NCI-H2227 treated with DMSO at 0.1 percent for 48 hours (cell line): ENCODE results near the gene FAM169A.
A peak's percentile ranks its signal among the peaks of the same experiment; 100 is the strongest.
"Not testable (repeated sequence)": the region's sequence is repeated elsewhere in the genome, so short reads cannot be mapped to it uniquely, and the experiment has no call there.

Source experiments
- DNase-seq: peaks from one replicate; lab custom pipeline; 2025; lab: John Stamatoyannopoulos, UW

Gene FAM169A

DNA sequence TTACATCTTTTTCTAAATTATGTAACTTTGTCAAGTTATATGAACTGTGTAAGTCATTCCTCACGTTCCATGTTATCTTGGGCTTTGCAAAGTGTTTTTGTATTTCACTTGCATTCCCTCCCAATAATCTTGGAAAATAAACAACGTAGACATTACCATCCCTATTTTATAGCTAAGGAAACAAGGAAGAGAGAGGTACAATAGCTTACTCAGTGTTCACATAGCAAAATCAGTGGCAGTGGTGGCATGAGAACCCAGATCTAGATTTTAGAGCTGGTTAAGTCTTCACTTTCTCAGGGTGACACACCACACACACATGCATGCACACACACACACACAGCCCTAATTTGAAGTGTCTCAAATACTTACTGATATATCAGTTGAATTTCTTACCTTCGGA lies 65.0 kb downstream of the FAM169A start:
- DNase-seq = no peak

DNA sequence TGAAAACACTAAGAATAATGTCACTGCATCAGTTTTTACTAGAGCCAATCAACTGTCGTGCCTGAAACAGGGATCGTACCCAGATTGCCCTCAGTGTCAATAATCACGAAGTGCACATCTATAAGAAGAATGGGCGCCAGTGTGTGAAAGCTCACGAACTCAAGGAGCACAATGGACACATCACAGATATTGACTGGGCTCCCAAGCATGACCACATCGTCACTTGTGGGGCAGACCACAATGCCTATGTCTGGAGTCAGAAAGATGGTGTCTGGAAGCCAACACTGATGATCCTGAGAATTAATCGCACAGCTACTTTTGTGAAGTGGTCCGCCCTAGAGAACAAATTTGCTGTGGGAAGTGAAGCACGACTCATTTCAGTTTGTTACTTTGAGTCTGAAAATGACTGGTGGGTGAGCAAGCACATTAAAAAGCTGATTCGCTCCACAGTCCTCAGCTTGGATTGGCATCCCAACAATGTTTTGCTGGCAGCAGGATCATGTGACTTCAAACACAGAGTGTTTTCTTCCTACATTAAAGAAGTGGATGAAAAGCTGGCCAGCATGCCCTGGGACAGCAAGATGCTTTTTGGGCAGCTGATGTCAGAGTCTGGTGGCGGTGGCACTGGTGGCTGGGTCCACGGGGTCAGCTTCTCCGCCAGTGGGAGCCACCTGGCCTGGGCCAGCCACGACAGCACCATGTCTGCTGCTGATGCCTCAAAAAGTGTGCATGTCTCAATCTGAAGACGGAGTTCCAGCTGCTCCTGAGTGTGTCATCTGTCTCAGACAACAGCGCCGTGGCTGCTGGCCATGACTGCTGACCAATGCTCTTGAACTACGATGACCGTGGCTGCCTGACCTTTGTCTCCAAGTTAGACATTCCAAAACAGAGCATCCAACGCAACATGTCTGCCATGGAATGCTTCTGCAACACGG lies 66.9 kb downstream of the FAM169A start:
- DNase-seq = no peak

DNA sequence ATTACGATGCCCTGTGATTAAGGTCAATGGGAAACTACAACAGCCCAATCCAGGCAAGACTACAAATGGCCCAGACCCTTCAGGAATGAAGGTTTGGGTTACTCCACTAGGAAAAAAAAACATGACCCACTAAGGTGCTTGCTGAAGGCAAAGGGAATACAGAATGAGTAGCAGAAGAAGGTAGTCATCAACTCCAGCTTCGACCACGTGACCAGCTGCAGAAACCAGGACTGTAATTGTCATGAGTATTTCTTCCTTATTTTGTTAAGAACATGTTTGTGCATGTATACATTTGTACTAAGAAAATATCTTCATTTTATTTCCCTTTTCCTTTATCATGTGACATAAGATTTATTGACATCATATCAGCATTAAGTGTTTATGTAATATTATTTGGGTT lies 74.5 kb downstream of the FAM169A start:
- DNase-seq = not testable (repeated sequence)

DNA sequence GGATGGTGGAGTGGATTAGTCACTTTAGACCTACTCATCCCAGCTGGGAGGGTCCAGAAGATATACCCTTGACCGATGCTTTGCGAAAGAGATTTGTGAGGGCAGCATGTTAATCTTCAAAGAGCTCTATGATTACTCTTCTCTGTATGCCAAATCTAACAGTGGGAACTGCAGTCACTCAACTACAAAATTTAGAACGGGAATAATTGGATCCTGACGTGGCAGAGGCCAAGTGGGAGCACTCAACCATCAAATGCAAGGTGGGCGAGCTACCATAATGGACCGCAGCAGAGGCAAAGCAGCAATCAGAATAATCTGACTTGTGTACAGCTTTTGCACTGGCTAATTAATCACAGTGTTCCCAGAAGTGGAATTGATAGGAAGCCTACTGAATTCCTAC lies 78.8 kb downstream of the FAM169A start:
- no peak for DNase-seq

DNA sequence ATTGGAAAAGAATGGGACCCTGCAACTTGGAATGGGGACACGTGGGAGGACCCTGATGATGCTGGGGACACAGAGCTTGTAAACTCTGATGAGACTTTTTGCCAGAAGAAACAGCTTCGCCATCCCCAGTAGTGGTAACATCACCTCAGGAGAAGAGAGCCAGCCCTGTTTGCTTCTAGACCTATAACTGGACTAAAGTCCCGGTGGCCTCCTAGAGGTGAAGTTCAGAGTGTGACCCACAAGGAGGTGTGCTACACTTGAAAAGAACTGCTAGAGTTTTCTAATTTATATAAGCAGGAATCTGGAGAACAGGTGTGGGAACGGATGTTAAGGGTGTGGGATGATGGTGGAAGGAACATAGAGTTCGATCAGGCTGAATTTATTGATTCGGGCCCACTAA lies 79.3 kb downstream of the FAM169A start:
- no peak for DNase-seq

DNA sequence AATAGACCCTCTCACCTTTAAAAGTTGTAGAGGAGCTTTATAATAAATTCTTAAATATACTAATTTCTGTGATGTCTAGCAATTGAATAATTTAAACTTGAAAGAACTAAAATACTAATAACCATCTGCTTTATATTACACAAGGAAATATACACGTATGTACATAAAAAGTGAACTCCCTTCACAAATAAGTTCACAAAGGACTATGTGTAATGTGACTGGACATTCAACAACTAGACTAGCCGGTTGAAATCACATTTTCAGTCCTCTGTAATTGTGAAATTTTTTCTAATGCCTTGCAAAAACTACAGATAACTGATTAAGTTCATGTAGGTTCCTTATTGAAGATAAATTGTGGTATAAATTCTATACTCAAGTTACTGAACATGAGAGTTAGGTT lies 87.6 kb downstream of the FAM169A start:
- no peak for DNase-seq

DNA sequence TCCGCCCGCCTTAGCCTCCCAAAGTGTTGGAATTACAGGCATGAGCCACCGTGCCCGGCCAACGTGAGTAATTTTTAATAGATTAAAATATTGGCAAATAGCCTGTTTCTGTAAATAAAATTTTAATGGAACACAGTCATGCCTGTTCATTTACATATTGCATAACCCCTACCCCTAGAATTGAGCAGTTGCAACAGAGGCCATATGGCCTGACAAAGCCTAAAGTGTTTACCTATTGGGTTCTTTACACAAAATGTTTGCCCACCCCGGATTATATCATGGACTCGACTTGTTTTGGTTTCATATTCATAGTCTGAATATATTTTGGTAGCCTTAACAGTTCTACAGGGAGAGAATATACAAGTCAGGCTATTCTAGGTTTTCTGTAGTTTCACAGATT lies 93.8 kb downstream of the FAM169A start:
- DNase-seq = no peak

DNA sequence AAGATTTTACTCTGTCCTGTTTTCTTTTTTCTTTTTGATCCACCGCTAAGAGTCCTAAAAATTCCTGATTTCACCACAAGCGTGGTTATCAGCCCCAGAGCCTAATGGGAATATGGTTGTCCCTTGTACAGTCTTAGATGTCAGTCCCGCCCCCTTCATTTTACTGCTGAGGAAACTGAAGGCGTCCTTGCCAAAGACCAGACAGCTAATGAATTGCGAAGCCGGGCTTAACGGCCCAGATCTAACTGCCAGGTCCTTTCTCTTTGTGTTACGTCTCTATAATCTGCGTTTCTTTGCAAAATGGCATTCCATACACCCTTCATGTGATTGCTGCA lies 98.6 kb downstream of the FAM169A start:
- peak; percentile 52 for DNase-seq

DNA sequence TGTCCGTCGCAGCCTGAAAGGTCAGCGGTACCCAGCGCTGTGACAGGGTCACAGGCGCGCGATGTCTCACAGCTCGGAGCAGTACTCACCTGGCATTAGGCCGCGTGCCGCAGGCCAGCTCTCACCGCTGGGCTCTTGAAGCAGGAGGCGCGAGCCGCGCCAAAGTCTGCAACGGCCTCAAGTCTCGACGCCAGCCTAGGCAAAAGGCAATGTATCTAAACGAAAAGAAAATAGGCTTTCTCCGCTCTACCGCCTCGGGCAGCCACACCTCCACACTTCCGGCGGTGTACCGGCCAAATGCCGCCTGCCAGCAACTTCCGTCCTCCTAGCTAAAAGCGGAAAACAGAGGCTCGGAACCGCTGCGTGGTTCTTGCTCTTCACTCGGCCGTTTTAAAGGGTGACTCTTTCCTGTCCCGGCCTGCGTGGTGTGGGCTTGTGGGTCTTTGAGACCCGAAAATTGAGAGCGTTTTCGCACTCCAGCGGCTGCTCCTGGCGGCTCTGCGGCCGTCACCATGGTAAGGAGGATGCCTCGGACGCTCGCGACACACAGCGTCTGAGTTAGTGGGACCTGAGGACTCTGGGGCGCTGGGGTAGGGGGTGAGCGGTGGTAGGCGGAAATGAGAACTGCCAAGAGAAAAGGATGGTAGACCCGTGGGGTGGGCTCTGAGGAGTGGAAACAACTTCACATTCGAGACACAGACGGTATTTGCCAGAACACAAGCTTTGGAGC lies 99.2 kb downstream of the FAM169A start, which contains the start of the genes GFM2 and NSA2:
TSS of gene GFM2 (minus strand) at position 269 of the 730 bp plus-strand sequence. CDS start 3,375 bp downstream, outside the sequence.
TSS of gene NSA2 (plus strand) at position 401 of the 730 bp plus-strand sequence. CDS start at position 513, 112 bp downstream.
- peak; percentile 82 for DNase-seq

DNA sequence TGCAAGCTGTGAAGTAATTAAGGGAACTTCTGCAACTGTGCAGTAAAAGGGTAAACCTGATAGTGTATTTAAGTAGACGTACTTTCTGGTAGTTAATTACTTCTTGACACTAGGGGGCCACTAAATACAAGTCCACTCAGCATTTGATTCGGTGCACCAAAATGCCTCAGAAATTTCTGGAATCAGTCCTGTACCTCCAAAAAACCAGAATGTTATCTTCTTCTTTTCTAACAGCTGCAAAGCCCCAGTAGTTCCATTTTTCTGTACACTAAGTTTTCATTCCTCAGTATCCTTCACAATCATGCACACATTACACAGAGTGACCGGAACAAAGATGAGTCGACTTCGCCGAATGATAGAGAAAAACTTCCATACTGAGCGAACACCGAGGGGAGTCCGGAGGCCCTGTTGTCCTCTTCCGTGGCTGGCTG lies 99.8 kb downstream of the FAM169A start:
- DNase-seq = peak; percentile 40

DNA sequence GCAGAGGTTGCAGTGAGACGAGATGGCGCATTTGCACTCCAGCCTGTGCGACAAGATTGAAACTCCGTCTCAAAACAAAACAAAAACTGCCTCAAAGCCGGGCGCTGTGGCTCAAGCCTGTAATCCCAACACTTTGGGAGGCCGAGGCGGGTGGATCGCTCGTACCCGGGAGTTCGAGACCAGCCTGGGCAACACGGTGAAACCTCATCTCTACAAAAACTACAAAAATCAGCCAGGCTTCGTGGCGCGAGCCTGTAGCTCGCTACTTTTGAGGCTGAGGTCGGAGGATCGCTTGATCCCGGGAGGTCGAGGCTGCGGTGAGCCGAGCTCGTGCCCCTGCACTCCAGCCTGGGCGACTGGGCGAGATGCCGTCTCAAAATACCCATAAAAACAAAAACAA lies 100.3 kb downstream of the FAM169A start:
- no peak for DNase-seq

DNA sequence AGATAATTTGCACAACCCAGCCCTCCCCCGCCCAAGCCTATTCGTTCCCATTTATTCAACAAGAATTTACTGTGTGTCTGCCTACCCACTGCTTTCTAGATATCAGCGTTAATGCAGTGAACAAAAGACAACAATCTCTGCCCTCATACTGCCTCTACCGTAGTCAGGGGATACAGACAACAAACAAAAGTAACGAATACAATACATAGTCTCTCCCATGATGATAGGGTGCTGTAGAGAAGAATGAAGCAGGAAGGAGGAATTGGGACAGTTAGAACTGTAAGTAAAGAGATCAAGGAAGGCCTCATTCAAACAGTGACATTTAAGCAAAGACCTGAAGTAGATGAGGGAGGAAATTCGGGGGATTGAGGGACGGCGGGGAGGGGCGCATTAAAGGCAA lies 101.0 kb downstream of the FAM169A start:
- peak; percentile 35 for DNase-seq

DNA sequence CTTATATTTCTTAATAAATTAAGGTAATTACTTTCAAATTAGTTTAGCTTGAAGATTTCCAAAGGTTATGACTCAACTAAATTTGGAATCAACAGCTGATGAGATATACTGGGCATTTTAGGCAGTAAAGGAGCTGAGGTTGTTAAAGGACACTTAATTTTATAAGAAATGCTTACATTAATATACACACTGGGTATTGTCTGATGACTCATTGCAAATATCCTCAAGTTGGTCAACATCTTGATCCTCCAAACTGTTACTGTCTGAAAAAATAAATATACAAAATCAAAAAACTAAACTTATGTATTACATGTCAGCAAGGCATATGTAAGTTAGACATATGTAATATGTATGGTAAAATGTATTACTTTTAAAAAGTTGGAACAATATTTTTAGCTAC lies 102.7 kb downstream of the FAM169A start:
- DNase-seq = no peak

DNA sequence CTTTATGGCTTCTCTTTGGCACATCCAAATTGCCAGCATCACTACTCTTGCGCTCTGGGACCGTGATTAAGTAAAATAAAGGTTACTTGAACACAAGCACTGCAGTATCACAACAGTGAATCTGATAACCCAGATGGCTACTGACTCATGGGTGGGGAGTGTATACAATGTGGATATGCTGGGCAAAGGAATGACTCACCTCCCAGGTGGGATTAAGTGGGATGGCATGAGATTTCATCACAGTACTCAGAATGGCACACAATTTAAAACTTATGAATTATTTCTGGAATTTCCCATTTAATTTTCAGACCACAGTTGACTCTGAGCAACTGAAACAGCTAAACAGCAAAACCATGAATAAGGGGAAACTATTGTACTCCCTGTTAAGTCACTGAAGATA lies 103.6 kb downstream of the FAM169A start:
- no peak for DNase-seq

DNA sequence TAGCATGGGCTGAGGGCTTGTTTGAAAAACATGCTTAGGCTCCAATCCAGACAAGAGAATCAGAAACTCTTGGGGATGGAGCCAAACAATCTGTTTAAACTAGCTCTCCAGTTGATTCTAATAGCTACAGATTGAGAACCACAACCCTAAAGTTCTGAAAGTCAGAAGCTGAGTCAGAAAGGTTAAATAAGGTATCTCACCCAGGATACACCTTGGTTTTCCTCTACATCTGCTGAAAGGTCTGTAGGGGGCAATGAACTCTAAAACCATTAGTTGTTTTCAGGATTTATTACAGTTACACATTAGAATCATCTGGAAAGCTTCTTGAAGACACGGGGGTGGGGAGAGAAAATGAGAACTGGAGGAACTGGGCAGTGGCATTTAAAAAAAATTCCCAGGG lies 104.9 kb downstream of the FAM169A start:
- DNase-seq = no peak

DNA sequence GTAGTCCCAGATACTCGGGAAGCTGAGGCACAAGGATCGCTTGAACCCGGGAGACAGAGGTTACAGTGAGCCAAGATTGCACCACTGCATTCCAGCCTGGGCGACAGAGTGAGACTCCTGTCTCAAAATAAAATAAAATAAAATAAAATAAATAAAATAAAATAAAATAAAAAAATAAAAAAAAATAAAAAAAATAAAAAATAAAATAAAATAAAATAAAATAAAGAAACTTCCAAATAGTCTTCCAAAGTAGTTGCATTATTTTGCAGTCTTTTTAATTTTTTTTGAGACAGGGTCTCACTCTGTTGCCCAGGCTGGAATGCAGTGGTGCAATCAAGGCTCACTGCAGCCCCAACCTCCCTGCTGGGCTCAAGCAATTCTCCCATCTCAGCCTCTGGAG lies 117.4 kb downstream of the FAM169A start:
- not testable (repeated sequence) for DNase-seq

DNA sequence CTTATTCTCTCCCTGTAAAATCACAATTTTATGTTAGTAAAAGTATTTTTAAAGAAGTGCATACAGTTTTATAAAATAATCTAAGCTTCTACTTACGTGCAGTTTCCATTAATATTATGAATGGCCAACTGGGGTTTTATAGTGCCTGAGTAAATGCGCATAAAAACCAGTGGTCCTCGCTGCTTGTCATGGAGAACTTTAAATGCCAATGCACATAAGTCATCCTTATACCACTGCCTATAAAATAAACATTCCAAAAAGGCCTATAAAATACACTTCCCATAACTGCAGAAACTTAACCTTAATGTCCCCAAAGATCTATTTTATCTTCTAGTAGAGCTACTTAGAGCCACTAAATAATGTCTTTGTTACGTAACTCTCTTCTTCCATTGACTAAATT lies 127.8 kb downstream of the FAM169A start:
- no peak for DNase-seq

DNA sequence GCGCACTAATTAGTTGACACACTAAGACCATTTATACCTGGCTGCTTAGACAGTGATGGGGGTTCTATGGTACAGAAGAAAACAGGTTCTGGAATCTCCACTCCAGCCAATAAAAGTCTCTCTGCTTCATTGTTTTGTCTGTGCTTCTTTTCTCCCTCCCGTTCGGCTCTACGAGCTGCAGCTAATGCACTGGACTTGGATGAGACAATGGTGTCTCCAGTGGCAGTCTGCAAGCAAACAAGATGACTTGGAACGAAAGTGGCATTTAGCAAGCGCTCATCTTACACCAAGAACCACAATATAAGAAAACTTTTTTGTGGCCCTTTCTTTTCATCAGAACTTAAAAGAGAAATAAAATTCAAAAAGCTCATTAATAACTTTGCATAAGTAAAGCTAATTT lies 129.4 kb downstream of the FAM169A start:
- DNase-seq = no peak
